ENCODE results near the gene ST6GAL1. TPM values are rescaled to one million over a fixed set of nuclear protein-coding genes. Genes with fewer than 3 reads are reported as not detected.

The ST6GAL1 gene
- total and polyA plus RNA-seq, 2 of the 13 experiments (the other 11 are each of a cell fraction or from before 2014, with no cell fraction given): 79.9 to 164 TPM

- TF ChIP-seq REST (IDR thresholded peaks at IDR 0.05; ENCODE audit: borderline replicate concordance in 1 of 2, low read depth in 1 of 2, low read length in 2 of 2) (no peak), EP300 (IDR thresholded peaks at IDR 0.05; ENCODE audit: low read depth in 2 of 2, low read length in 2 of 2) (peak in 1 of 2 experiments; percentile 15; a peak in 1 of 4 replicates), EP300 (CRISPR knock-in tag; IDR thresholded peaks at IDR 0.05; ENCODE audit: borderline replicate concordance) (0 out of 2 replicates have a peak, but pooled peaks have one; percentile 23), NRL (CRISPR knock-in tag; IDR thresholded peaks at IDR 0.05; ENCODE audit: borderline replicate concordance) (no peak), SCMH1 (CRISPR knock-in tag; IDR thresholded peaks at IDR 0.05; ENCODE audit: borderline replicate concordance) (no peak), ZNF549 (CRISPR knock-in tag; IDR thresholded peaks at IDR 0.05) (no peak), DMAP1 (CRISPR knock-in tag; IDR thresholded peaks at IDR 0.05) (peak; percentile 69; the same call in 1 of the 2 replicates), SUZ12 (IDR thresholded peaks at IDR 0.05; ENCODE audit: low read depth, low read length) (no peak), YY1 (IDR thresholded peaks at IDR 0.05; ENCODE audit: insufficient read depth, insufficient replicate concordance, low read depth, low read length) (no peak), ZNF746 (CRISPR knock-in tag; IDR thresholded peaks at IDR 0.05) (no peak), KLF9 (CRISPR knock-in tag; IDR thresholded peaks at IDR 0.05; ENCODE audit: low read depth) (no peak), ZFP1 (CRISPR knock-in tag; IDR thresholded peaks at IDR 0.05) (no peak), DRAP1 (CRISPR knock-in tag; IDR thresholded peaks at IDR 0.05) (no peak), KDM2A (CRISPR knock-in tag; IDR thresholded peaks at IDR 0.05; ENCODE audit: borderline replicate concordance, low read depth) (0 out of 2 replicates have a peak, but pooled peaks have one; percentile 23), BRD4 (CRISPR knock-in tag; IDR thresholded peaks at IDR 0.05) (0 out of 2 replicates have a peak, but pooled peaks have one; percentile 43), NR0B2 (CRISPR knock-in tag; IDR thresholded peaks at IDR 0.05) (0 out of 2 replicates have a peak, but pooled peaks have one; percentile 32), MAFF (IDR thresholded peaks at IDR 0.05; ENCODE audit: low read depth, low read length) (peak; percentile 79), PAF1 (CRISPR knock-in tag; IDR thresholded peaks at IDR 0.05) (no peak), ATF7 (IDR thresholded peaks at IDR 0.05) (no peak), ATF7 (CRISPR knock-in tag; IDR thresholded peaks at IDR 0.05) (no peak), HNRNPL (IDR thresholded peaks at IDR 0.05; ENCODE audit: low read depth, low read length) (no peak), THAP7 (CRISPR knock-in tag; IDR thresholded peaks at IDR 0.05) (0 out of 2 replicates have a peak, but pooled peaks have one; percentile 60), CHD4 (IDR thresholded peaks at IDR 0.05; ENCODE audit: borderline replicate concordance, low read length) (peak; percentile 91), MTERF4 (CRISPR knock-in tag; IDR thresholded peaks at IDR 0.05) (0 out of 2 replicates have a peak, but pooled peaks have one; percentile 19)
These were observed 110.4 kb downstream of the ST6GAL1 start (continued) for GRCh38 chr3:187040516-187041361.

All from HepG2 (cell line).